Ishikawa (cell line): Measurements from ENCODE around the gene MTHFD2.

Experiments
- CEBPB ChIP-seq: IDR thresholded peaks from 2 replicates; pipeline ENCODE4 v1.6.1; 2012
- CREB1 ChIP-seq: IDR thresholded peaks from 2 replicates; pipeline ENCODE4 v1.6.1; 2012; ENCODE audit warnings: low read depth
- EGR1 ChIP-seq: IDR thresholded peaks from 2 replicates; pipeline ENCODE4 v1.6.1; 2012
- EP300 ChIP-seq: IDR thresholded peaks from 2 replicates; pipeline ENCODE4 v1.6.1; 2012; ENCODE audit warnings: borderline replicate concordance
- FOXM1 ChIP-seq: IDR thresholded peaks from 2 replicates; pipeline ENCODE4 v1.6.1; 2012; ENCODE audit warnings: low read depth, borderline replicate concordance
- MAX ChIP-seq: IDR thresholded peaks from 2 replicates; pipeline ENCODE4 v1.6.1; 2012
- NFIC ChIP-seq: IDR thresholded peaks from 2 replicates; pipeline ENCODE4 v1.6.1; 2012
- RAD21 ChIP-seq: IDR thresholded peaks from 2 replicates; pipeline ENCODE4 v1.6.1; 2012; ENCODE audit warnings: low read depth
- REST ChIP-seq: IDR thresholded peaks from 2 replicates; pipeline ENCODE4 v1.6.1; 2012; ENCODE audit warnings: low read depth, mild to moderate bottlenecking
- TAF1 ChIP-seq: IDR thresholded peaks from 2 replicates; pipeline ENCODE4 v1.6.1; 2012; ENCODE audit warnings: low read depth, mild to moderate bottlenecking
- TCF12 ChIP-seq: IDR thresholded peaks from 2 replicates; pipeline ENCODE4 v1.6.1; 2012; ENCODE audit warnings: low read depth
- TEAD4 ChIP-seq: IDR thresholded peaks from 2 replicates; pipeline ENCODE4 v1.6.1; 2012
- YY1 ChIP-seq: IDR thresholded peaks from 2 replicates; pipeline ENCODE4 v1.6.1; 2012; ENCODE audit warnings: low read depth

GRCh38 chr2:74246496-74247195 is 48.2 kb downstream of the MTHFD2 start:
- TF ChIP-seq TAF1, result no peak
- no peak for TF ChIP-seq NFIC
- no peak for TF ChIP-seq CREB1
- no peak for TF ChIP-seq REST
- TF ChIP-seq FOXM1, result no peak
- no peak for TF ChIP-seq CEBPB
- no peak for TF ChIP-seq TCF12
- TF ChIP-seq RAD21, result no peak
- TF ChIP-seq MAX, result no peak
- no peak for TF ChIP-seq EGR1
- no peak for TF ChIP-seq TEAD4
- no peak for TF ChIP-seq EP300
- no peak for TF ChIP-seq YY1
